ENCODE data around the gene TMEM259.

The TMEM259 gene

GRCh38 chr19:992670-993055 lies 28.3 kb downstream of the TMEM259 start:
- no peaks in the 10 kb centered on the region for H3K9me3 ChIP-seq (ENCODE audit: insufficient read depth, low read length)
- TF ChIP-seq CTCF (IDR thresholded peaks at IDR 0.05; ENCODE audit: insufficient read depth, low read length, poor library complexity, severe bottlenecking) (no peak), EZH2phosphoT487 (conservative IDR thresholded peaks at IDR 0.05; ENCODE audit: low read length) (no peak)
- no peak overlapping the region for H2AFZ ChIP-seq (ENCODE audit: low read depth, low read length, severe bottlenecking)
- no peaks in the 10 kb centered on the region for H3F3A ChIP-seq (ENCODE audit: insufficient read depth)
- H3K9me2 ChIP-seq (replicated peaks; ENCODE audit: insufficient read depth, low read length): no peaks in the 10 kb centered on the region
- H3K9ac ChIP-seq (ENCODE audit: low read length): no peak overlapping the region
- no peaks in the 10 kb centered on the region for H3K27me3 ChIP-seq (ENCODE audit: low read length)
- no peaks in the 10 kb centered on the region for H3K36me3 ChIP-seq (ENCODE audit: low read length)
- no peak overlapping the region for H3K4me2 ChIP-seq (ENCODE audit: low read depth, low read length, poor library complexity, severe bottlenecking)
- no peak overlapping the region for H3K4me3 ChIP-seq (ENCODE audit: insufficient read depth, low read length, poor library complexity, severe bottlenecking)
- H3K79me2 ChIP-seq (ENCODE audit: insufficient read depth, low read length): no peaks in the 10 kb centered on the region
- H4K20me1 ChIP-seq (ENCODE audit: low read depth, low read length): no peaks in the 10 kb centered on the region
- no peak overlapping the region for H3K27ac ChIP-seq (ENCODE audit: low read depth, low read length)

DNA sequence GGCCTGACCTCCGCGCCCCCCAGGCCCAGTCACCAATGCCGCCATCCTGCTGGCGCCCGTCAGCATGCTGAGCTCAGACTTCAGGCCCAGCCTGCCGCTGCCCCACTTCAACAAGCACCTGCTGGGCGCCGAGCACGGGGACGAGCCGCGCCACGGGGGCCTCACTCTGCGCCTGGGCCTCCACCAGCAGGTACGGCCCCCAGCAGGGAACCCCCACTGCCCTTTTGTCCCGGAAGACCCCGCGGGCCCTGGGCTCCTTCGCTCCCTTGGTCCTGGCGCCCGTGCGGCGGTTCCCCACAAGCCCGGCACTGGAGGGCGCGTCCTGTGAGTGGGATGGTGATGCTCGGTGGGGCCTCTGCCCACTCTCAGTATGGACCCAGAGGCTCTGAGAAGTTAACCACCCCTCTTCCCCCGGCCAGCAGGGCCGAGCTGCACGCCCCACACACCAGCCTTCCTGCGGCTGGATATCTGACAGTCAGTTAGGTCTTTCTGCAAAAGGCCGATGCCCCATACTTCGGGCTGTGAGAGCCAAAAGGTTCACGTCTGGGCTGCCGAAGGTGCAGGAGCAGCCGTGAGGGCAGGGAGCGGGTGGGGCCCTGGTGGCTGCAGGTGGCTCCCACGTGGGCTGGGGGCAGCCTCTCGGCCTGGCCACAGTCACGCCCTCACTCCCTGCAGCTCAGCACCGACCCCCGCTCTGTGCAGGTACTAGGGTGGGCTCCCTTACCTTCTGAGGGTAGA lies 28.8 kb downstream of the TMEM259 start:
- Histone ChIP-seq H3K4me3 (ENCODE audit: insufficient read depth, low read length, poor library complexity, severe bottlenecking) (no peak overlapping the region), H3K27ac (ENCODE audit: low read depth, low read length) (no peak overlapping the region), H3K4me2 (ENCODE audit: low read depth, low read length, poor library complexity, severe bottlenecking) (no peak overlapping the region), H3K9me3 (ENCODE audit: insufficient read depth, low read length) (no peaks in the 10 kb centered on the region), H3K36me3 (ENCODE audit: low read length) (no peaks in the 10 kb centered on the region), H3K9ac (ENCODE audit: low read length) (no peak overlapping the region), H3K79me2 (ENCODE audit: insufficient read depth, low read length) (no peaks in the 10 kb centered on the region), H2AFZ (ENCODE audit: low read depth, low read length, severe bottlenecking) (no peak overlapping the region), H3K27me3 (ENCODE audit: low read length) (no peaks in the 10 kb centered on the region), H3F3A (ENCODE audit: insufficient read depth) (no peaks in the 10 kb centered on the region), H4K20me1 (ENCODE audit: low read depth, low read length) (no peaks in the 10 kb centered on the region), H3K9me2 (replicated peaks; ENCODE audit: insufficient read depth, low read length) (no peaks in the 10 kb centered on the region)
- TF ChIP-seq EZH2phosphoT487 (conservative IDR thresholded peaks at IDR 0.05; ENCODE audit: low read length) (no peak), CTCF (IDR thresholded peaks at IDR 0.05; ENCODE audit: insufficient read depth, low read length, poor library complexity, severe bottlenecking) (no peak)

- Histone ChIP-seq H3K9ac (ENCODE audit: low read length) (no peak overlapping the region), H3K9me2 (replicated peaks; ENCODE audit: insufficient read depth, low read length) (no peaks in the 10 kb centered on the region), H3K9me3 (ENCODE audit: insufficient read depth, low read length) (no peaks in the 10 kb centered on the region), H3K36me3 (ENCODE audit: low read length) (no peaks in the 10 kb centered on the region), H4K20me1 (ENCODE audit: low read depth, low read length) (no peaks in the 10 kb centered on the region), H3K4me3 (ENCODE audit: insufficient read depth, low read length, poor library complexity, severe bottlenecking) (no peak overlapping the region), H3F3A (ENCODE audit: insufficient read depth) (no peaks in the 10 kb centered on the region), H3K4me2 (ENCODE audit: low read depth, low read length, poor library complexity, severe bottlenecking) (no peak overlapping the region), H3K79me2 (ENCODE audit: insufficient read depth, low read length) (no peaks in the 10 kb centered on the region), H2AFZ (ENCODE audit: low read depth, low read length, severe bottlenecking) (no peak overlapping the region), H3K27me3 (ENCODE audit: low read length) (no peaks in the 10 kb centered on the region), H3K27ac (ENCODE audit: low read depth, low read length) (no peak overlapping the region)
- TF ChIP-seq CTCF (IDR thresholded peaks at IDR 0.05; ENCODE audit: insufficient read depth, low read length, poor library complexity, severe bottlenecking): no peak
- no peak for TF ChIP-seq EZH2phosphoT487 (conservative IDR thresholded peaks at IDR 0.05; ENCODE audit: low read length)
Observed at GRCh38 chr19:991174-991931, 29.6 kb downstream of the TMEM259 start.
